Spleen (tissue), 11 donors: ENCODE measurements around the gene FAM76B. TPM values are rescaled to one million over a fixed set of nuclear protein-coding genes. Genes with fewer than 3 reads are reported as not detected.

Experiments
- DNase-seq: peaks from one replicate; pipeline ENCODE4 v3.0.0-alpha.2; 2020
- H3K27ac ChIP-seq, 8 donors: fragments of 200-600 bp; sonication (generic) in 7 of 8; 1 replicate in 4 of 8; 2 replicates in 4 of 8; pipeline versions ENCODE4 v1.5.0 to v1.8.0; 2016 to 2021; ENCODE audit warnings: inconsistent platforms in 4 of 8, mild to moderate bottlenecking in 4 of 8, moderate library complexity in 1 of 8
- H3K27me3 ChIP-seq, 7 donors: fragments of 200-600 bp; sonication (generic) in 6 of 7; replicated peaks in 1 of 7; 1 replicate in 4 of 7; 2 replicates in 3 of 7; pipeline versions ENCODE4 v1.5.0 to v1.8.0; 2016 to 2021; ENCODE audit warnings: inconsistent platforms in 3 of 7, mild to moderate bottlenecking in 1 of 7
- H3K36me3 ChIP-seq, 6 donors: fragments of 200-600 bp; sonication (generic) in 5 of 6; 1 replicate in 4 of 6; 2 replicates in 2 of 6; pipeline versions ENCODE4 v1.5.0 to v1.8.0; 2016 to 2021; ENCODE audit warnings: inconsistent platforms in 2 of 6
- H3K4me1 ChIP-seq, 6 donors: fragments of 200-600 bp; sonication (generic) in 5 of 6; 1 replicate in 3 of 6; 2 replicates in 3 of 6; pipeline versions ENCODE4 v1.5.0 to v1.8.0; 2016 to 2021; ENCODE audit warnings: inconsistent platforms in 3 of 6
- H3K4me3 ChIP-seq, 8 donors: fragments of 200-600 bp; sonication (generic) in 7 of 8; 1 replicate in 4 of 8; 2 replicates in 4 of 8; pipeline versions ENCODE4 v1.5.0 to v1.8.0; 2016 to 2021; ENCODE audit warnings: inconsistent platforms in 4 of 8, mild to moderate bottlenecking in 4 of 8, moderate library complexity in 2 of 8
- H3K9me3 ChIP-seq, 8 donors: fragments of 200-600 bp; sonication (generic) in 7 of 8; 1 replicate in 4 of 8; 2 replicates in 4 of 8; pipeline versions ENCODE4 v1.5.0 to v1.8.0; 2016 to 2021; ENCODE audit warnings: inconsistent platforms in 4 of 8
- POLR2A ChIP-seq, 3 donors: fragments of 450-650 bp; IDR thresholded peaks; one replicate each; pipeline ENCODE4 v1.5.1; 2017; ENCODE audit warnings: antibody characterized with exemption in 3 of 3, mild to moderate bottlenecking in 1 of 3
- POLR2AphosphoS5 ChIP-seq, 3 donors: sonication (generic); formaldehyde crosslinking; IDR thresholded peaks; one replicate each; pipeline ENCODE4 v1.5.1; 2017; ENCODE audit warnings: antibody characterized with exemption in 3 of 3
- WGBS, 5 donors: extraction: QIAGEN DNeasy Blood & Tissue Kit in 3 of 5; methylation state at CpG; one replicate each; pipeline versions ENCODE4 v1.1.5 to v1.1.7; 2013 to 2018; 5-methylcytosine and 5-hydroxymethylcytosine counted together
- intact Hi-C: fragments of 100-400 bp; cut with DNase I; formaldehyde crosslinking; loops from one replicate; pipeline ENCODE4 v1.15.0; 2023; ENCODE audit warnings: low total_unique reads
- polyA plus RNA-seq, 3 donors: library from polyadenylated mRNA; stranded (reverse); fragments of 200-250 nt; gene quantifications; one replicate each; pipeline ENCODE4 v1.2.1, GENCODE V29; 2013
- total RNA-seq, 7 donors: library from RNA; depleted of rRNA in 3 of 7; stranded (reverse); fragments of >200 nt in 3 of 7; fragmentation: NEBNext Ultra II Directional in 4 of 7; extraction: Animal tissue kit (Norgen Biotek cat#: 25700) in 4 of 7; gene quantifications; one replicate each; pipeline versions ENCODE4 v1.1.0 to v1.2.1, GENCODE V29; 2016 to 2021
- TF ChIP-seq, protein P1 (sequence below), 11 experiments: fragments of 200-600 bp in 7 of 11; fragments of 450-650 bp in 4 of 11; sonication (generic) in 4 of 11; IDR thresholded peaks in 8 of 11; conservative IDR thresholded peaks in 3 of 11; 1 replicate in 7 of 11; 2 replicates in 4 of 11; pipeline versions ENCODE4 v1.4.0 to v1.8.0; 2016 to 2021; ENCODE audit warnings: antibody characterized with exemption in 11 of 11, inconsistent platforms in 4 of 11, mild to moderate bottlenecking in 1 of 11
- donor health status: healthy with polysubstance abuse.
- donor health status: DM: no; HTN: no; CAD: no; lungs with moderate emphysema.
- donor health status: DM: no; HTN: no; CAD: no.
- donor health status: Bipolar disorder and iron deficiency.
- donor health status: healthy.
- donor health status: DM: no; HTN: no; CAD: no.
- donor health status: DM: yes; HTN: yes; CAD: no.

FAM76B gene
- total and polyA plus RNA-seq, 10 donors, result 15.9 to 47.4 (median 35.7) TPM

DNA sequence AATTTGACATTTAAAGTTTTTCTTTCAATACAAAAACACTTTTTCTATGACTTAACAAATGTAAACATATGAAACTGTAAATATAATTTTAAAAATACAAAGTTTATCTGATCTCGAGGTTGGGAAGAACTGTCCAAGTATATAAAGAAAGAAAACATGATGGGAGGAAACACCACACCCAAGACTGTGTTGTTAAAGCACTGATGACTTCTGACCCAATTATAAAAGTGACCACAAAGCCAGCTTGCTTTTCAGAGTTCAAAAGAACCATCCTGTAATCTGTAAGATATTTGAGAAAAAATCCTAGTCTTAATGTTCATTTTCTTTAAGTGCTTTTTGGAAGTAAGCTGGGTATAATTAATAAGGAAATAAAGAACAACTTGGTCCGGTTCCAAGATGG, 16.3 kb upstream of the FAM76B start:
- peaks cover 0 to 61% (median 16%) of the 10 kb centered on the region in 6 donors for H3K36me3 ChIP-seq
- WGBS, 5 donors, result 74 to 93% (median 87%) methylated on average over 2 of the region's 2 CpGs
- H3K27ac ChIP-seq, result no peak overlapping the region
- no peak for DNase-seq
- H3K9me3 ChIP-seq, result peaks cover 0 to 3% (median 0%) of the 10 kb centered on the region in 8 donors
- no peaks in the 10 kb centered on the region for H3K27me3 ChIP-seq
- H3K4me3 ChIP-seq, result no peak overlapping the region
- intact Hi-C loops, result no loop called here
- no peaks in the 10 kb centered on the region for H3K4me1 ChIP-seq
- TF ChIP-seq, protein P1, sequence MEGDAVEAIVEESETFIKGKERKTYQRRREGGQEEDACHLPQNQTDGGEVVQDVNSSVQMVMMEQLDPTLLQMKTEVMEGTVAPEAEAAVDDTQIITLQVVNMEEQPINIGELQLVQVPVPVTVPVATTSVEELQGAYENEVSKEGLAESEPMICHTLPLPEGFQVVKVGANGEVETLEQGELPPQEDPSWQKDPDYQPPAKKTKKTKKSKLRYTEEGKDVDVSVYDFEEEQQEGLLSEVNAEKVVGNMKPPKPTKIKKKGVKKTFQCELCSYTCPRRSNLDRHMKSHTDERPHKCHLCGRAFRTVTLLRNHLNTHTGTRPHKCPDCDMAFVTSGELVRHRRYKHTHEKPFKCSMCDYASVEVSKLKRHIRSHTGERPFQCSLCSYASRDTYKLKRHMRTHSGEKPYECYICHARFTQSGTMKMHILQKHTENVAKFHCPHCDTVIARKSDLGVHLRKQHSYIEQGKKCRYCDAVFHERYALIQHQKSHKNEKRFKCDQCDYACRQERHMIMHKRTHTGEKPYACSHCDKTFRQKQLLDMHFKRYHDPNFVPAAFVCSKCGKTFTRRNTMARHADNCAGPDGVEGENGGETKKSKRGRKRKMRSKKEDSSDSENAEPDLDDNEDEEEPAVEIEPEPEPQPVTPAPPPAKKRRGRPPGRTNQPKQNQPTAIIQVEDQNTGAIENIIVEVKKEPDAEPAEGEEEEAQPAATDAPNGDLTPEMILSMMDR (IDR thresholded peaks at IDR 0.05 in 8 of 11, conservative IDR thresholded peaks at IDR 0.05 in 3 of 11), result no peak
- TF ChIP-seq POLR2AphosphoS5 (IDR thresholded peaks at IDR 0.05), result no peak
- TF ChIP-seq POLR2A (IDR thresholded peaks at IDR 0.05), result no peak

DNA sequence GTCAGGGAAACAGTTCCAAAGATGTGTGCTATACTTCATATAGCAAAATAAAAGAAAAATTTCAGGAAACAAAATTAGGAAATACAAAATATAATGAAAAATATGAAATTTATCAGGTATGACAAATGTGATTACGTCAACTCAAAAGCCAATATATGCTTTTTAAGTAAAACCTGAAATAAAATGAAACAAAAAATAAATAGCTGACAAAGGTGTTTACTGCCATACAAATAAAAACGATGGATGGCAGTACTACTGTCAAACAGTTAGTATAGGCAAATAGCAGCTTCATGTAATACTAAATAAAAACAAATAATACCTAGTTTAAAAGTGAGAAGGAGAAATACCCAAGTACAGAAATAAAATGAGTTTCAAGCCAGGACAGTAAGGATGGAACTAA, 14.4 kb upstream of the FAM76B start:
- DNase-seq, result no peak
- Histone ChIP-seq H3K27ac (no peak overlapping the region), H3K36me3 (peaks cover 0 to 79% (median 27%) of the 10 kb centered on the region in 6 donors), H3K4me3 (no peak overlapping the region), H3K27me3 (no peaks in the 10 kb centered on the region), H3K4me1 (no peaks in the 10 kb centered on the region), H3K9me3 (no peaks in the 10 kb centered on the region)
- intact Hi-C loops, result no loop called here
- TF ChIP-seq POLR2A (IDR thresholded peaks at IDR 0.05) (no peak), POLR2AphosphoS5 (IDR thresholded peaks at IDR 0.05) (no peak)
- TF ChIP-seq, protein P1 (IDR thresholded peaks at IDR 0.05 in 8 of 11, conservative IDR thresholded peaks at IDR 0.05 in 3 of 11), result no peak
- WGBS, 5 donors, result 95 to 98% (median 97%) methylated on average over 2 of the region's 2 CpGs

GRCh38 chr11:95802806-95803205, 13.2 kb upstream of the FAM76B start:
- intact Hi-C loops, result no loop called here
- no peak overlapping the region for H3K27ac ChIP-seq
- H3K4me1 ChIP-seq, result no peaks in the 10 kb centered on the region
- DNase-seq, result no peak
- TF ChIP-seq, protein P1 (IDR thresholded peaks at IDR 0.05 in 8 of 11, conservative IDR thresholded peaks at IDR 0.05 in 3 of 11), result no peak
- TF ChIP-seq POLR2AphosphoS5 (IDR thresholded peaks at IDR 0.05) (no peak), POLR2A (IDR thresholded peaks at IDR 0.05) (no peak)
- no peaks in the 10 kb centered on the region for H3K9me3 ChIP-seq
- H3K4me3 ChIP-seq, result no peak overlapping the region
- WGBS, 5 donors, result 95 to 100% (median 96%) methylated on average over 1 of the region's 1 CpG
- peaks cover 0 to 79% (median 27%) of the 10 kb centered on the region in 6 donors for H3K36me3 ChIP-seq
- no peaks in the 10 kb centered on the region for H3K27me3 ChIP-seq

GRCh38 chr11:95800438-95800837, 10.9 kb upstream of the FAM76B start:
- WGBS, 5 donors, result 96 to 97% (median 96%) methylated on average over 12 of the region's 12 CpGs
- H3K4me1 ChIP-seq, result no peaks in the 10 kb centered on the region
- H3K36me3 ChIP-seq, result peaks cover 0 to 60% (median 22%) of the 10 kb centered on the region in 6 donors
- no peak for DNase-seq
- H3K9me3 ChIP-seq, result no peaks in the 10 kb centered on the region
- H3K27me3 ChIP-seq, result no peaks in the 10 kb centered on the region
- no peak overlapping the region for H3K4me3 ChIP-seq
- TF ChIP-seq POLR2A (IDR thresholded peaks at IDR 0.05) (no peak), POLR2AphosphoS5 (IDR thresholded peaks at IDR 0.05) (no peak)
- TF ChIP-seq, protein P1 (IDR thresholded peaks at IDR 0.05 in 8 of 11, conservative IDR thresholded peaks at IDR 0.05 in 3 of 11), result no peak
- H3K27ac ChIP-seq, result no peak overlapping the region
- intact Hi-C loops, result no loop called here
